GM23338 (cell line): ENCODE results near the gene SULT1C2. TPM values are rescaled to one million over a fixed set of nuclear protein-coding genes. Genes with fewer than 3 reads are reported as not detected.

Experiments used
- ATAC-seq: fragments of 200-7000 bp; cut with Tn5 transposase; 3 replicates; pipeline ENCODE4 v1.9.1; 2020
- DNase-seq: peaks from one replicate; pipeline ENCODE4 v3.0.0-alpha.2; 2015; ENCODE audit warnings: low spot score
- H2AFZ ChIP-seq: fragments of 200-600 bp; sonication (generic); 2 replicates; pipeline ENCODE4 v1.8.0; 2016; ENCODE audit warnings: antibody characterized with exemption, mild to moderate bottlenecking, moderate library complexity
- H3F3A ChIP-seq: fragments of 200-600 bp; sonication (generic); replicated peaks from 2 replicates; pipeline ENCODE4 v1.8.0; 2017; ENCODE audit warnings: antibody characterized with exemption, mixed run types, low read depth
- H3K27ac ChIP-seq: fragments of 200-600 bp; sonication (generic); 2 replicates; pipeline ENCODE4 v1.6.1; 2016; ENCODE audit warnings: low read depth
- H3K27me3 ChIP-seq: fragments of 200-600 bp; sonication (generic); 2 replicates; pipeline ENCODE4 v1.8.0; 2016; ENCODE audit warnings: mild to moderate bottlenecking, mixed run types, moderate library complexity; ENCODE audit not compliant: insufficient read depth
- H3K36me3 ChIP-seq: fragments of 200-600 bp; sonication (generic); 2 replicates; pipeline ENCODE4 v1.8.0; 2016; ENCODE audit warnings: mild to moderate bottlenecking; ENCODE audit not compliant: insufficient read depth
- H3K4me1 ChIP-seq: fragments of 200-600 bp; sonication (generic); 2 replicates; pipeline ENCODE4 v1.8.0; 2016; ENCODE audit warnings: mild to moderate bottlenecking, moderate library complexity; ENCODE audit not compliant: insufficient read depth
- H3K4me2 ChIP-seq: fragments of 200-600 bp; sonication (generic); 2 replicates; pipeline ENCODE4 v1.7.1; 2017; ENCODE audit warnings: mixed run types
- H3K4me3 ChIP-seq: fragments of 200-600 bp; sonication (generic); 2 replicates; pipeline ENCODE4 v1.6.1; 2016; ENCODE audit warnings: mixed run types
- H3K79me2 ChIP-seq: fragments of 200-600 bp; sonication (generic); replicated peaks from 2 replicates; pipeline ENCODE4 v1.8.0; 2017; ENCODE audit warnings: mild to moderate bottlenecking; ENCODE audit not compliant: insufficient read depth
- H3K9me2 ChIP-seq: fragments of 200-600 bp; sonication (generic); 2 replicates; pipeline ENCODE4 v1.8.0; 2017; ENCODE audit not compliant: insufficient read depth
- H4K20me1 ChIP-seq: fragments of 200-600 bp; sonication (generic); replicated peaks from 2 replicates; pipeline ENCODE4 v1.8.0; 2017; ENCODE audit warnings: mild to moderate bottlenecking; ENCODE audit not compliant: insufficient read depth
- H3K27ac Mint-ChIP-seq: 2 replicates; pipeline ENCODE4 v1.8.0; 2020; ENCODE audit warnings: inconsistent platforms, mild to moderate bottlenecking, moderate library complexity, mixed read lengths
- H3K27me3 Mint-ChIP-seq: 3 replicates; pipeline ENCODE4 v1.8.0; 2022; ENCODE audit warnings: low read depth, mild to moderate bottlenecking, moderate library complexity, mixed read lengths, inconsistent platforms; ENCODE audit not compliant: insufficient read depth, poor library complexity
- H3K36me3 Mint-ChIP-seq: 3 replicates; pipeline ENCODE4 v1.8.0; 2021; ENCODE audit warnings: low read depth, mild to moderate bottlenecking, inconsistent platforms, moderate library complexity, mixed read lengths
- H3K4me1 Mint-ChIP-seq: 3 replicates; pipeline ENCODE4 v1.8.0; 2020; ENCODE audit warnings: mild to moderate bottlenecking, inconsistent platforms, mixed read lengths
- H3K4me3 Mint-ChIP-seq: 3 replicates; pipeline ENCODE4 v1.8.0; 2021; ENCODE audit warnings: moderate library complexity, mild to moderate bottlenecking, inconsistent platforms, mixed read lengths
- H3K9me3 Mint-ChIP-seq: 3 replicates; pipeline ENCODE4 v1.8.0; 2020; ENCODE audit warnings: moderate library complexity, mild to moderate bottlenecking, inconsistent platforms, mixed read lengths
- CREB1 ChIP-seq: fragments of 250-450 bp; sonication (Bioruptor Pico); IDR thresholded peaks from 2 replicates; pipeline ENCODE4 v1.5.0; 2020; ENCODE audit warnings: low read depth, mild to moderate bottlenecking, moderate library complexity
- EZH2 ChIP-seq: fragments of 200-600 bp; sonication (generic); IDR thresholded peaks from one replicate; pipeline ENCODE4 v1.8.0; 2017; ENCODE audit warnings: antibody characterized with exemption, mild to moderate bottlenecking, low read depth; ENCODE audit not compliant: unreplicated experiment
- EZH2phosphoT487 ChIP-seq: fragments of 200-600 bp; sonication (generic); IDR thresholded peaks from one replicate; pipeline ENCODE4 v1.8.1; 2018; ENCODE audit warnings: antibody characterized with exemption; ENCODE audit not compliant: unreplicated experiment
- NANOG ChIP-seq: IDR thresholded peaks from 2 replicates; pipeline ENCODE4 v1.6.1; 2016; ENCODE audit warnings: antibody characterized with exemption, borderline replicate concordance
- REST ChIP-seq: IDR thresholded peaks from one replicate; pipeline ENCODE4 v1.6.1; 2018; ENCODE audit warnings: antibody characterized with exemption; ENCODE audit not compliant: unreplicated experiment
- STAT1 ChIP-seq: IDR thresholded peaks from one replicate; pipeline ENCODE4 v1.6.1; 2016; ENCODE audit warnings: antibody characterized with exemption; ENCODE audit not compliant: unreplicated experiment
- ZNF114 ChIP-seq: fragments of 250-450 bp; sonication (Bioruptor Pico); IDR thresholded peaks from 2 replicates; pipeline ENCODE4 v1.5.0; 2020; ENCODE audit warnings: mild to moderate bottlenecking, moderate library complexity
- ZNF331 ChIP-seq: fragments of 250-450 bp; sonication (Bioruptor Pico); IDR thresholded peaks from 2 replicates; pipeline ENCODE4 v1.5.0; 2020; ENCODE audit warnings: low read depth, mild to moderate bottlenecking, moderate library complexity
- polyA plus RNA-seq: library from polyadenylated mRNA; unstranded; fragments of >200 nt; fragmentation: Nextera tagmentation; extraction: Ambion mirVana; gene quantifications from 2 replicates; pipeline ENCODE4 v1.2.1, GENCODE V29; 2016
- total RNA-seq: library from RNA; depleted of rRNA; stranded (reverse); fragments of >200 nt; shearing (Covaris generic); gene quantifications from 2 replicates; pipeline ENCODE4 v1.2.3, GENCODE V29; 2014
- TF ChIP-seq, protein P1 (sequence below), 2 experiments: fragments of 200-600 bp in 1 of 2; sonication (generic) in 1 of 2; conservative IDR thresholded peaks; 2 replicates each; pipeline versions ENCODE4 v1.5.1 to v1.6.1; 2016 to 2017; ENCODE audit warnings: antibody characterized with exemption in 2 of 2, low read depth in 2 of 2, mild to moderate bottlenecking in 2 of 2, moderate library complexity in 1 of 2

SULT1C2 gene
- total and polyA plus RNA-seq, 2 experiments from 2014 or later = 0.69 to 1.9 TPM

GRCh38 chr2:108347786-108348185, 59.1 kb downstream of the SULT1C2 start (continued):
- TF ChIP-seq REST (no peak), NANOG (no peak), EZH2 (no peak), ZNF114 (CRISPR knock-in tag) (no peak)
- TF ChIP-seq, protein P1, sequence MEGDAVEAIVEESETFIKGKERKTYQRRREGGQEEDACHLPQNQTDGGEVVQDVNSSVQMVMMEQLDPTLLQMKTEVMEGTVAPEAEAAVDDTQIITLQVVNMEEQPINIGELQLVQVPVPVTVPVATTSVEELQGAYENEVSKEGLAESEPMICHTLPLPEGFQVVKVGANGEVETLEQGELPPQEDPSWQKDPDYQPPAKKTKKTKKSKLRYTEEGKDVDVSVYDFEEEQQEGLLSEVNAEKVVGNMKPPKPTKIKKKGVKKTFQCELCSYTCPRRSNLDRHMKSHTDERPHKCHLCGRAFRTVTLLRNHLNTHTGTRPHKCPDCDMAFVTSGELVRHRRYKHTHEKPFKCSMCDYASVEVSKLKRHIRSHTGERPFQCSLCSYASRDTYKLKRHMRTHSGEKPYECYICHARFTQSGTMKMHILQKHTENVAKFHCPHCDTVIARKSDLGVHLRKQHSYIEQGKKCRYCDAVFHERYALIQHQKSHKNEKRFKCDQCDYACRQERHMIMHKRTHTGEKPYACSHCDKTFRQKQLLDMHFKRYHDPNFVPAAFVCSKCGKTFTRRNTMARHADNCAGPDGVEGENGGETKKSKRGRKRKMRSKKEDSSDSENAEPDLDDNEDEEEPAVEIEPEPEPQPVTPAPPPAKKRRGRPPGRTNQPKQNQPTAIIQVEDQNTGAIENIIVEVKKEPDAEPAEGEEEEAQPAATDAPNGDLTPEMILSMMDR (conservative IDR thresholded peaks at IDR 0.05; ENCODE audit: low read depth in 2 of 2) = no peak

DNA sequence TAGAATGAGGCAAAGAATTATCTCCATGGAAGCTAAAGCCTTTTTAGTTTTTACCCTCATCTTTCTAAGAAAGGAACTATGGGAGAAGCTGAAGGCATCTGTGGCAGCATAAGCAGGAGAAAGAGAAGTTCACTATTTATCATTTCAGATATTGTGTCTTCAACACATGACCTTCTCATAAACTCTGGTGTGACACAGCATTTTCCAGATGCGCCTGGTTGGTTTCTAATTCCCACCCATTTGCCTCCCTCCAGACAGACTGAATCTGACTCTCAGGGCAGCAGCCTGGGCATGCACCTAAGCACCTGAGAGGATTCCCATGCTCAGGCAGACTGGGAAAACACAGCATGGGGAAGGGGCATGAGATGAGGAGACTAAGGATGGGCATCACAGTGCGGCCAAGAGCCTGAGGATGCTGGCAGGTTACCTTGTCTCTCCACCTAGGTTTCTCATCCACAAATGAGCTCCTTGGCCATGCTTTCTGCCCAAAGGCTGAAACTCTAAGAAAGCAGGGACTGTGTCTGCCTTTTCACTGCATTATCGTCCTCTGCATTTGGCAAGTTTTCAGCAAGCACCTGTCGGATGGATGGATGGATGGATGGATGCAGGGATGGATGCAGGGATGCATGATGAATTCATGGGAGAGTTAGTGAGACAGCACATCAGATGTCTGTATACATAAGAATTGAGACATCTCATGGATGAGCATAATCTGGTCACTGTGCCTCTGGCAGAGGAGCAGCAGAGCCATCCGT, 60.3 kb downstream of the SULT1C2 start:
- Histone ChIP-seq H3K36me3 (no peaks in the 10 kb centered on the region), H3K27ac (no peak overlapping the region), H3K4me1 (no peaks in the 10 kb centered on the region; the same call in 1 of the 2 replicates), H3K79me2 (no peaks in the 10 kb centered on the region), H3K27me3 (no peaks in the 10 kb centered on the region), H3K4me2 (no peak overlapping the region), H3K4me3 (no peak overlapping the region), H3K9me2 (peaks cover 12% of the 10 kb centered on the region; the same call in 1 of the 2 replicates), H4K20me1 (no peaks in the 10 kb centered on the region), H3F3A (no peaks in the 10 kb centered on the region), H2AFZ (peak overlapping the region; percentile 35; the same call in 1 of the 2 replicates)
- no peaks in the 10 kb centered on the region for H3K27me3 Mint-ChIP-seq
- H3K4me1 Mint-ChIP-seq = no peaks in the 10 kb centered on the region; the same call in 2 of the 3 replicates
- no peak overlapping the region for H3K27ac Mint-ChIP-seq
- no peaks in the 10 kb centered on the region for H3K36me3 Mint-ChIP-seq
- no peaks in the 10 kb centered on the region for H3K9me3 Mint-ChIP-seq
- H3K4me3 Mint-ChIP-seq = no peak overlapping the region
- ATAC-seq (no peak), DNase-seq (no peak)
- TF ChIP-seq EZH2 = no peak
- TF ChIP-seq ZNF331 (CRISPR knock-in tag) = no peak
- no peak for TF ChIP-seq EZH2phosphoT487
- TF ChIP-seq ZNF114 (CRISPR knock-in tag) = no peak
- no peak for TF ChIP-seq STAT1
- no peak for TF ChIP-seq NANOG
- TF ChIP-seq REST = no peak
- TF ChIP-seq CREB1 (CRISPR knock-in tag) = no peak
